HEK293 (cell line): ENCODE data around the gene CRYBA1.

Experiments used
- CTCF ChIA-PET: fragments of 350-600 bp; formaldehyde crosslinking; extraction: SDS; loops from one replicate; lab custom pipeline; 2021; ENCODE audit warnings: antibody characterized with exemption; lab: Yijun Ruan, JAX
- POLR2A ChIA-PET: fragments of 300-600 bp; formaldehyde crosslinking; extraction: SDS; loops from one replicate; lab custom pipeline; 2020; ENCODE audit warnings: antibody characterized with exemption, inconsistent platforms; lab: Yijun Ruan, JAX
- H3K27ac ChIP-seq: fragments of 200-500 bp; sonication (Bioruptor generic); 2 replicates; pipeline ENCODE4 v1.5.1; 2014; ENCODE audit warnings: low read depth, low read length, control low read depth, inconsistent platforms; ENCODE audit errors: extremely low read depth
- H3K36me3 ChIP-seq, 2 experiments: fragments of 200-500 bp in 1 of 2; sonication (Bioruptor generic) in 1 of 2; 1 replicate in 1 of 2; 2 replicates in 1 of 2; pipeline ENCODE4 v1.5.1; 2014 to 2017; ENCODE audit warnings: inconsistent platforms in 2 of 2, low read length in 2 of 2; ENCODE audit not compliant: control insufficient read depth in 2 of 2, insufficient read depth in 1 of 2
- H3K4me1 ChIP-seq: fragments of 200-500 bp; sonication (Bioruptor generic); 2 replicates; pipeline ENCODE4 v1.5.1; 2014; ENCODE audit warnings: mild to moderate bottlenecking, low read length, inconsistent platforms; ENCODE audit not compliant: control insufficient read depth, insufficient read depth
- H3K4me3 ChIP-seq: 2 replicates; pipeline ENCODE4 v1.5.1; 2011; ENCODE audit warnings: low read depth, mild to moderate bottlenecking, control low read depth, low read length, moderate library complexity
- H3K9me3 ChIP-seq: fragments of 200-500 bp; sonication (Bioruptor generic); 2 replicates; pipeline ENCODE4 v1.5.1; 2014; ENCODE audit warnings: low read depth, low read length, inconsistent platforms; ENCODE audit not compliant: control insufficient read depth, insufficient read depth
- PATZ1 ChIP-seq: fragments of 450-650 bp; formaldehyde crosslinking; IDR thresholded peaks from 2 replicates; pipeline ENCODE4 v1.5.1; 2016; ENCODE audit warnings: missing biosample characterization, missing genetic modification characterization
- ZBTB26 ChIP-seq: fragments of 450-650 bp; formaldehyde crosslinking; optimal IDR thresholded peaks from 2 replicates; pipeline ENCODE3; 2016; ENCODE audit warnings: missing biosample characterization, mild to moderate bottlenecking, missing genetic modification characterization
- ZBTB49 ChIP-seq: fragments of 450-650 bp; formaldehyde crosslinking; IDR thresholded peaks from 2 replicates; pipeline ENCODE4 v1.5.1; 2016; ENCODE audit warnings: missing biosample characterization, missing genetic modification characterization, low read depth
- ZBTB7A ChIP-seq: fragments of 450-650 bp; formaldehyde crosslinking; IDR thresholded peaks from 2 replicates; pipeline ENCODE4 v1.5.1; 2016; ENCODE audit warnings: low read depth, missing biosample characterization, missing genetic modification characterization
- ZNF146 ChIP-seq: fragments of 450-650 bp; formaldehyde crosslinking; IDR thresholded peaks from 2 replicates; pipeline ENCODE4 v1.5.1; 2016; ENCODE audit warnings: missing biosample characterization, missing genetic modification characterization
- ZNF157 ChIP-seq: fragments of 450-650 bp; formaldehyde crosslinking; IDR thresholded peaks from 2 replicates; pipeline ENCODE4 v1.5.1; 2016; ENCODE audit warnings: missing biosample characterization, missing genetic modification characterization
- ZNF16 ChIP-seq: fragments of 450-650 bp; formaldehyde crosslinking; IDR thresholded peaks from 2 replicates; pipeline ENCODE4 v1.5.1; 2016; ENCODE audit warnings: low read depth, missing biosample characterization, missing genetic modification characterization
- ZNF341 ChIP-seq: fragments of 450-650 bp; formaldehyde crosslinking; IDR thresholded peaks from 2 replicates; pipeline ENCODE4; 2016; ENCODE audit warnings: low read depth, missing biosample characterization, missing genetic modification characterization
- ZNF560 ChIP-seq: fragments of 450-650 bp; formaldehyde crosslinking; IDR thresholded peaks from 2 replicates; pipeline ENCODE4 v1.5.1; 2017; ENCODE audit warnings: missing biosample characterization, missing genetic modification characterization, borderline replicate concordance
- ZNF629 ChIP-seq: fragments of 450-650 bp; formaldehyde crosslinking; IDR thresholded peaks from 2 replicates; pipeline ENCODE4 v1.5.1; 2017; ENCODE audit warnings: missing biosample characterization, missing genetic modification characterization
- ZNF677 ChIP-seq: fragments of 450-650 bp; IDR thresholded peaks from 2 replicates; pipeline ENCODE4 v1.5.0; 2018; ENCODE audit warnings: missing biosample characterization, mild to moderate bottlenecking, missing genetic modification characterization, moderate library complexity
- ZSCAN4 ChIP-seq: fragments of 450-650 bp; formaldehyde crosslinking; IDR thresholded peaks from 2 replicates; pipeline ENCODE4 v1.5.1; 2017; ENCODE audit warnings: missing biosample characterization, missing genetic modification characterization
- TF ChIP-seq, protein P1 (sequence below): fragments of 450-650 bp; formaldehyde crosslinking; IDR thresholded peaks from 2 replicates; pipeline ENCODE4 v1.5.1; 2016; ENCODE audit warnings: missing biosample characterization, missing genetic modification characterization, low read depth

Gene CRYBA1

DNA sequence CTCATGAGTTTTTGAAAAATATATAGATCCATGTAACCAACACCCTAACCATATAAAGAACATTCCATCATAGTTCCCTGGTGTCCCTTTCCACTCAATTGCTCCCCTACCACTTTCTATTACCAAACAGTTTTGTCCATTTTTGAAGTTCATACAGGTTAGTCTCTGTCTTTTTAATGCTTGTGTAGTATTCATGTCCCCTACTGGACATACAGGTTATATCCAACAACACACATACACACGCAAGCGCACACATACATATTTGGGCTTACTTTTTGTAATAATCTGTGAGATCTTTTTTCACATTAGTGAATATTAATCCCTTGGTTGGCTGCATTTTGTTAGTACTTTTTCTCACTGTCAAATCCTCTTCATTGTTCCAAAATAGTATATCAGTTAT, 6.4 kb downstream of the CRYBA1 start:
- H3K9me3 ChIP-seq = no peaks in the 10 kb centered on the region
- no peak for TF ChIP-seq ZBTB49 (tag by site-specific recombination)
- peak; percentile 79 for TF ChIP-seq ZNF157 (tag by site-specific recombination)
- peak; percentile 80 for TF ChIP-seq ZNF146 (tag by site-specific recombination)
- TF ChIP-seq, all 188 proteins: peak for 2
- peaks cover 0 to under 1% of the 10 kb centered on the region in 2 experiments for H3K36me3 ChIP-seq
- H3K4me1 ChIP-seq = peaks cover 3% of the 10 kb centered on the region; the same call in 1 of the 2 replicates
- H3K4me3 ChIP-seq = no peak overlapping the region
- no peak overlapping the region for H3K27ac ChIP-seq
- POLR2A ChIA-PET = no interaction called here
- CTCF ChIA-PET = no interaction called here

DNA sequence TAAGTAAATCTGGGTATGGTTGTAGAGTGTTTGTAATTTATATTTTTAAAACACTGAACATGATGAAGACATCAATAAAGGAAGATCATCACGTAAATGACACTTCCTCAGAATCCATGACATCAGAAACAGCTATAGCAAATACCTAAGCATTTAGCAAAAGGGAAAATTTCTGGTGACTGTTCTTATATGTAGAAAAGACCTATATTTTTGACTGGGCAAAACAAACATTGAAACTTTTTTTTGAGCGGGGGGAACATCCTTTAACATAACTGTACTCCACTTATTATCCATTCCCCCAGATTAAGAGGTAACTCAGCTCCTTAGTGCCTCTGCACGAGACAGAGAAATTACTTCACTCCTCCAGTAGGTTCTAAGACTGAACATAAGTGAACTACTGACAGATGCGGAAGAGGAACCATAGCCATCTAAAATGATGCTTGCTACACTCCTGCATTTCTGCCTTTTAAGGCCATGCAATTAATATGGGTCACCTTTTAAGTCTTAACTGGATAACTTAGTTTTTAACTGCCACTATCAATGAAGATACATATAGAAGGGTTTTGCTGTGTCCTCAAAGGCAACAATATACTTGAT, 9.4 kb downstream of the CRYBA1 start:
- ChIA-PET CTCF (interaction anchor here (0.5 to 3.6 kb wide), 13 partner anchors 12 to 259 kb away, joined by 3 to 29 read pairs (median 6); no protein-coding TSS in a partner anchor), POLR2A (interaction anchor here (1.5 to 2.9 kb wide), 2 partner anchors 36 to 38 kb away, joined by 4 to 13 read pairs; partner anchors contain the start of gene NUFIP2)
- H3K4me3 ChIP-seq = no peak overlapping the region
- peaks cover 3% of the 10 kb centered on the region; the same call in 1 of the 2 replicates for H3K4me1 ChIP-seq
- H3K27ac ChIP-seq = no peak overlapping the region
- peaks cover 21 to 25% of the 10 kb centered on the region in 2 experiments for H3K36me3 ChIP-seq
- TF ChIP-seq ZNF629 (tag by site-specific recombination) (peak; percentile 18; the same call in 1 of the 2 replicates), ZNF677 (tag by site-specific recombination) (0 out of 2 replicates have a peak, but pooled peaks have one; percentile 52), ZNF560 (tag by site-specific recombination) (no peak), ZNF157 (tag by site-specific recombination) (no peak), ZNF341 (no peak), PATZ1 (tag by site-specific recombination) (no peak)
- H3K9me3 ChIP-seq = no peaks in the 10 kb centered on the region

DNA sequence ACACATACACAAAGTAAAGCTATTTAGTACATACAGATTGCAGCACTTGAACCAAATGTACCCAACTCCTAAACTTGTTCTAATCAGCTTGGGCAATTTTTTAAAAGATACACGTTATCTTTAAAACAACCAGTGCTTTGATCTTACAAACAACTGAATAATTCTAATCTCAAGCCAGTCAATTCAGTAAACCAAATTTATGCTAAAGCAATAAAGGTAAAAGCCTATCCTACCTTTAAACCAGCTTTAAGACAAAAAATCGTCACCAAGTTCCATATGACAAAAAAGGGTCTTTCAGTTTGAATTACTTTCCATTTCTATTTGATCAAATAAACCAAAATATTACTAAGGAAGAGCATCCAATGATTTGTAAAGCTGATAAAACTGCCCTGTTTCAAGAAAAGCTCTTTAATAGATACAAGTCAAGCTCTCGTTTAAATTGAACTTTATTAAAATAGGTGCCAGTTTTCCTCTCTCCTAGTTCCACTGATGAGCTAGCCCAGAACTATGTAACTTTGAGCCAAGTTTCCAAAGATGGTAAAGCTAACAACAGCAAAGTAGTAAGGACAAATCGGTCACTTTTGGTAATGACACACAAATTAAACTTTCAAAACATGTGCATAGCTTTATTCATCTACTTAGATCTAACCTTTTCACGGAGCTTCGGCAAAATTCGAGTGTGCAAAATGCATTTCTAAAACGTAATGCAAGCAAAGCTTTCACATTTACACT, 10.2 kb downstream of the CRYBA1 start:
- H3K4me1 ChIP-seq = peaks cover 3% of the 10 kb centered on the region; the same call in 1 of the 2 replicates
- H3K27ac ChIP-seq = no peak overlapping the region
- TF ChIP-seq, protein P1, sequence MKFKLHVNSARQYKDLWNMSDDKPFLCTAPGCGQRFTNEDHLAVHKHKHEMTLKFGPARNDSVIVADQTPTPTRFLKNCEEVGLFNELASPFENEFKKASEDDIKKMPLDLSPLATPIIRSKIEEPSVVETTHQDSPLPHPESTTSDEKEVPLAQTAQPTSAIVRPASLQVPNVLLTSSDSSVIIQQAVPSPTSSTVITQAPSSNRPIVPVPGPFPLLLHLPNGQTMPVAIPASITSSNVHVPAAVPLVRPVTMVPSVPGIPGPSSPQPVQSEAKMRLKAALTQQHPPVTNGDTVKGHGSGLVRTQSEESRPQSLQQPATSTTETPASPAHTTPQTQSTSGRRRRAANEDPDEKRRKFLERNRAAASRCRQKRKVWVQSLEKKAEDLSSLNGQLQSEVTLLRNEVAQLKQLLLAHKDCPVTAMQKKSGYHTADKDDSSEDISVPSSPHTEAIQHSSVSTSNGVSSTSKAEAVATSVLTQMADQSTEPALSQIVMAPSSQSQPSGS = no peak
- TF ChIP-seq ZBTB7A (tag by site-specific recombination) = no peak
- no peak for TF ChIP-seq ZNF16 (tag by site-specific recombination)
- TF ChIP-seq ZSCAN4 (tag by site-specific recombination) = no peak
- TF ChIP-seq ZBTB26 (tag by site-specific recombination) = no peak
- ChIA-PET POLR2A (interaction anchor here (0.7 to 2.9 kb wide), 4 partner anchors 16 to 37 kb away, joined by 3 to 13 read pairs (median 6); partner anchors contain the start of gene NUFIP2), CTCF (interaction anchor here (0.5 to 3.6 kb wide), 17 partner anchors 11 to 335 kb away, joined by 3 to 29 read pairs (median 4); no protein-coding TSS in a partner anchor)
- no peak overlapping the region for H3K4me3 ChIP-seq
- no peaks in the 10 kb centered on the region for H3K9me3 ChIP-seq
- H3K36me3 ChIP-seq = peaks cover 30 to 34% of the 10 kb centered on the region in 2 experiments
